Measurements from ENCODE around the gene MORC1. TPM values are rescaled to one million over a fixed set of nuclear protein-coding genes. Genes with fewer than 3 reads are reported as not detected.

The MORC1 gene
- total RNA-seq, 1 experiment from 2014 or later, result not detected

DNA sequence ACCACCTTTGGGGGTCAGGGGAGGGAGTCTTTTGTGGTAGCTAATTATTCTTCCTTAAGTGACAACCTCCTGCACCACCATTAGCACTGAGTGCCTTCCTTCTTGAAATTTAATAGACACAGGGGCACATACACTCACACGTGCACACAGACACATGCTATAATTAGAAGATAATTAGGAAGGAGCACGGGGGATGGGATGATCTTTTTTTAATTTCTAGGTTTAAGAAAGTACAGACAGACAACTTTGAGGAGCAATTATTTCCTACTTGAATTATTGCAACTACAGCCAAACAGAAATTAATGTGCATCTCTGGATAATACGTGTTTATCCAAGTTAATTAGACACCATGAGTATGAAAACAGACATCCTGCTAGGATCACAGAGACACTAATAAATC, 119.5 kb downstream of the MORC1 start:
- H3K27me3 Mint-ChIP-seq (ENCODE audit: insufficient read depth, unreplicated experiment), result no peaks in the 10 kb centered on the region
- intact Hi-C loops (cut with micrococcal nuclease; ENCODE audit: unreplicated experiment), result no loop called here
- TF ChIP-seq, protein P1, sequence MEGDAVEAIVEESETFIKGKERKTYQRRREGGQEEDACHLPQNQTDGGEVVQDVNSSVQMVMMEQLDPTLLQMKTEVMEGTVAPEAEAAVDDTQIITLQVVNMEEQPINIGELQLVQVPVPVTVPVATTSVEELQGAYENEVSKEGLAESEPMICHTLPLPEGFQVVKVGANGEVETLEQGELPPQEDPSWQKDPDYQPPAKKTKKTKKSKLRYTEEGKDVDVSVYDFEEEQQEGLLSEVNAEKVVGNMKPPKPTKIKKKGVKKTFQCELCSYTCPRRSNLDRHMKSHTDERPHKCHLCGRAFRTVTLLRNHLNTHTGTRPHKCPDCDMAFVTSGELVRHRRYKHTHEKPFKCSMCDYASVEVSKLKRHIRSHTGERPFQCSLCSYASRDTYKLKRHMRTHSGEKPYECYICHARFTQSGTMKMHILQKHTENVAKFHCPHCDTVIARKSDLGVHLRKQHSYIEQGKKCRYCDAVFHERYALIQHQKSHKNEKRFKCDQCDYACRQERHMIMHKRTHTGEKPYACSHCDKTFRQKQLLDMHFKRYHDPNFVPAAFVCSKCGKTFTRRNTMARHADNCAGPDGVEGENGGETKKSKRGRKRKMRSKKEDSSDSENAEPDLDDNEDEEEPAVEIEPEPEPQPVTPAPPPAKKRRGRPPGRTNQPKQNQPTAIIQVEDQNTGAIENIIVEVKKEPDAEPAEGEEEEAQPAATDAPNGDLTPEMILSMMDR (IDR thresholded peaks at IDR 0.05; ENCODE audit: insufficient read depth in 1 of 2, low read depth in 1 of 2, low read length in 1 of 2, severe bottlenecking in 1 of 2, unreplicated experiment in 1 of 2), result no peak
- Histone ChIP-seq H3K4me3 (ENCODE audit: low read depth, low read length) (no peak overlapping the region), H3K27me3 (replicated peaks; ENCODE audit: control insufficient read depth, insufficient read depth, low read length) (no peaks in the 10 kb centered on the region), H3K9me3 (no peaks in the 10 kb centered on the region), H3K4me1 (no peaks in the 10 kb centered on the region), H3K36me3 (ENCODE audit: control insufficient read depth, insufficient read depth, low read length) (no peaks in the 10 kb centered on the region)
- CTCF ChIA-PET, result no interaction called here
- no peaks in the 10 kb centered on the region for H3K9me3 Mint-ChIP-seq (ENCODE audit: unreplicated experiment)
- H3K4me3 Mint-ChIP-seq (ENCODE audit: unreplicated experiment), result no peak overlapping the region
- DNase-seq, result no peak
- no peak overlapping the region for H3K27ac Mint-ChIP-seq (ENCODE audit: unreplicated experiment)
- H3K4me1 Mint-ChIP-seq (ENCODE audit: low read depth, unreplicated experiment), result no peaks in the 10 kb centered on the region
- no TSS peak for BruUV-seq (replicated peaks)
- POLR2A ChIA-PET, result no interaction called here
- no peaks in the 10 kb centered on the region for H3K36me3 Mint-ChIP-seq (ENCODE audit: insufficient read depth, unreplicated experiment)

DNA sequence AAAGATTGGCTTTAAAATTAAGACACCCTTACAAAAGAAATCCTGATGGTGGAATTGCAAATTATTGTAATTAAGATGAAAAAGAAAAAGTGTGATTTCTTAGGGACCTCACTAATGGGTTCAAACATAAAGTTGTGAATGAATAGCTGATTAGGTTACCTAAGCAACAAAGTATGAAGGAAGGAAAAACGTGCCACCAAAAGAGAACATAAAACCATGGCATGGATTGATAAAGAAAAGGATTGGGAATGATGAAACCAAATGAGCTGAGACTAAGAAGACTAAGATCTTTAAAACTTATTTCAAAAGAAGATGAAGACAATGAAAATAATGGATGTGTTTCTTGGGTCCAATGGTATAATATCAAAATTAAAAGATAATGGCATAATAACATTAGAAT, 132.1 kb downstream of the MORC1 start:
- Histone ChIP-seq H3K27me3 (replicated peaks; ENCODE audit: control insufficient read depth, insufficient read depth, low read length) (no peaks in the 10 kb centered on the region; the same call in 1 of the 2 replicates), H3K4me1 (0 out of 2 replicates have a peak, but pooled peaks cover 4% of the 10 kb centered on the region), H3K9me3 (no peaks in the 10 kb centered on the region), H3K36me3 (ENCODE audit: control insufficient read depth, insufficient read depth, low read length) (no peaks in the 10 kb centered on the region), H3K4me3 (ENCODE audit: low read depth, low read length) (no peak overlapping the region)
- no peak for DNase-seq
- Mint-ChIP-seq H3K27me3 (ENCODE audit: insufficient read depth, unreplicated experiment) (no peaks in the 10 kb centered on the region), H3K36me3 (ENCODE audit: insufficient read depth, unreplicated experiment) (no peaks in the 10 kb centered on the region), H3K4me3 (ENCODE audit: unreplicated experiment) (no peak overlapping the region), H3K9me3 (ENCODE audit: unreplicated experiment) (peaks cover 11% of the 10 kb centered on the region), H3K27ac (ENCODE audit: unreplicated experiment) (no peak overlapping the region), H3K4me1 (ENCODE audit: low read depth, unreplicated experiment) (peaks cover 11% of the 10 kb centered on the region)
- TF ChIP-seq, protein P1 (IDR thresholded peaks at IDR 0.05; ENCODE audit: insufficient read depth in 1 of 2, low read depth in 1 of 2, low read length in 1 of 2, severe bottlenecking in 1 of 2, unreplicated experiment in 1 of 2), result no peak
- intact Hi-C loops (cut with micrococcal nuclease; ENCODE audit: unreplicated experiment), result no loop called here
- no TSS peak for BruUV-seq (replicated peaks)
- POLR2A ChIA-PET, result no interaction called here
- CTCF ChIA-PET, result no interaction called here

DNA sequence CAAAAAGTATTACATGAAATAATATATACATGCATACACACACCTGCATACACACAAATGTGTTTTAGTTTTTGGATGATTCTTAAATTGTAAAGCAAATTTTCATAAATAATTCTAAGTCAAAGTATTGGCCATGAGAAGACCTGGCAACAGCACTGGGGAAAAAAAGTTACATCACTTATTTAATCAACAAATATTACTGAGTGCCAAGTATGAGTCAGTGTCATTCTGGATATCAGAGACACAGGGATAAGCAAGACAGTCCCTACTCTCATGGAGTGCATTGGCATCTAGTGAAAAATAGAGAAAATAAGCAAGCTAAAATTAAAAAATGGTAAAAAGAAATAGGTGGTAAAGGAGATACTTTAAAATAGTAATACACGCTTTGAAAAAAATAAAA, 134.9 kb downstream of the MORC1 start:
- TF ChIP-seq, protein P1 (IDR thresholded peaks at IDR 0.05; ENCODE audit: insufficient read depth in 1 of 2, low read depth in 1 of 2, low read length in 1 of 2, severe bottlenecking in 1 of 2, unreplicated experiment in 1 of 2), result no peak
- ChIA-PET POLR2A (no interaction called here), CTCF (no interaction called here)
- no peaks in the 10 kb centered on the region for H3K4me1 ChIP-seq
- H3K27me3 ChIP-seq (replicated peaks; ENCODE audit: control insufficient read depth, insufficient read depth, low read length), result no peaks in the 10 kb centered on the region; the same call in 1 of the 2 replicates
- H3K4me1 Mint-ChIP-seq (ENCODE audit: low read depth, unreplicated experiment), result peaks cover 6% of the 10 kb centered on the region
- no peak overlapping the region for H3K4me3 Mint-ChIP-seq (ENCODE audit: unreplicated experiment)
- H3K9me3 Mint-ChIP-seq (ENCODE audit: unreplicated experiment), result no peaks in the 10 kb centered on the region
- intact Hi-C loops (cut with micrococcal nuclease; ENCODE audit: unreplicated experiment), result no loop called here
- no peaks in the 10 kb centered on the region for H3K9me3 ChIP-seq
- no peak overlapping the region for H3K4me3 ChIP-seq (ENCODE audit: low read depth, low read length)
- no peaks in the 10 kb centered on the region for H3K36me3 Mint-ChIP-seq (ENCODE audit: insufficient read depth, unreplicated experiment)
- no peaks in the 10 kb centered on the region for H3K36me3 ChIP-seq (ENCODE audit: control insufficient read depth, insufficient read depth, low read length)
- DNase-seq, result no peak
- no TSS peak for BruUV-seq (replicated peaks)
- no peak overlapping the region for H3K27ac Mint-ChIP-seq (ENCODE audit: unreplicated experiment)
- H3K27me3 Mint-ChIP-seq (ENCODE audit: insufficient read depth, unreplicated experiment), result no peaks in the 10 kb centered on the region
